HepG2 (cell line): ENCODE results near the gene LRRC25.

Experiments used
- ARNT ChIP-seq: fragments of 450-650 bp; IDR thresholded peaks from 2 replicates; pipeline ENCODE4 v1.6.1; 2017
- ELF1 ChIP-seq: sonication (generic); formaldehyde crosslinking; IDR thresholded peaks from 2 replicates; pipeline ENCODE4 v1.4.0; 2020; ENCODE audit warnings: missing genetic modification reagents
- EZH2 ChIP-seq: conservative IDR thresholded peaks from 2 replicates; pipeline ENCODE4 v1.6.1; 2012; ENCODE audit warnings: mild to moderate bottlenecking, low read depth, low read length, moderate library complexity
- HNF4A ChIP-seq: sonication (generic); formaldehyde crosslinking; IDR thresholded peaks from 2 replicates; pipeline ENCODE4 v1.4.0; 2020; ENCODE audit warnings: missing genetic modification reagents
- HNRNPUL1 ChIP-seq: fragments of 200-400 bp; formaldehyde crosslinking; IDR thresholded peaks from 2 replicates; pipeline ENCODE4 v1.6.1; 2017; ENCODE audit warnings: low read depth, mild to moderate bottlenecking, low read length, moderate library complexity
- IKZF4 ChIP-seq: sonication (generic); formaldehyde crosslinking; IDR thresholded peaks from 2 replicates; pipeline ENCODE4 v1.5.1; 2020; ENCODE audit warnings: borderline replicate concordance, mild to moderate bottlenecking, low read depth, missing genetic modification reagents; ENCODE audit errors: not compliant biosample characterization
- NFIC ChIP-seq: IDR thresholded peaks from 2 replicates; pipeline ENCODE4 v1.6.1; 2012; ENCODE audit warnings: mild to moderate bottlenecking, low read length, inconsistent platforms
- NR2C2 ChIP-seq: sonication (generic); formaldehyde crosslinking; IDR thresholded peaks from 2 replicates; pipeline ENCODE4 v1.4.0; 2020; ENCODE audit warnings: missing genetic modification reagents, mild to moderate bottlenecking, moderate library complexity, borderline replicate concordance
- NR2F2 ChIP-seq: IDR thresholded peaks from 2 replicates; pipeline ENCODE4 v1.6.1; 2012; ENCODE audit warnings: low read depth, inconsistent platforms, borderline replicate concordance
- PHB2 ChIP-seq: fragments of 450-650 bp; IDR thresholded peaks from 2 replicates; pipeline ENCODE4 v1.6.1; 2018; ENCODE audit not compliant: partially characterized antibody
- SP1 ChIP-seq, 2 experiments: fragments of 450-650 bp in 1 of 2; sonication (generic) in 1 of 2; formaldehyde crosslinking in 1 of 2; IDR thresholded peaks; 2 replicates each; pipeline versions ENCODE4 v1.4.0 to v1.6.1; 2016 to 2020; ENCODE audit warnings: missing genetic modification reagents in 1 of 2
- YY1 ChIP-seq: IDR thresholded peaks from 2 replicates; pipeline ENCODE4 v1.6.1; 2011; ENCODE audit warnings: low read length, low read depth, moderate library complexity, mild to moderate bottlenecking; ENCODE audit not compliant: insufficient read depth, insufficient replicate concordance
- ZNF292 ChIP-seq: sonication (generic); formaldehyde crosslinking; IDR thresholded peaks from 2 replicates; pipeline ENCODE4 v1.8.1; 2022; ENCODE audit warnings: mild to moderate bottlenecking, low read depth, missing genetic modification reagents, borderline replicate concordance

DNA sequence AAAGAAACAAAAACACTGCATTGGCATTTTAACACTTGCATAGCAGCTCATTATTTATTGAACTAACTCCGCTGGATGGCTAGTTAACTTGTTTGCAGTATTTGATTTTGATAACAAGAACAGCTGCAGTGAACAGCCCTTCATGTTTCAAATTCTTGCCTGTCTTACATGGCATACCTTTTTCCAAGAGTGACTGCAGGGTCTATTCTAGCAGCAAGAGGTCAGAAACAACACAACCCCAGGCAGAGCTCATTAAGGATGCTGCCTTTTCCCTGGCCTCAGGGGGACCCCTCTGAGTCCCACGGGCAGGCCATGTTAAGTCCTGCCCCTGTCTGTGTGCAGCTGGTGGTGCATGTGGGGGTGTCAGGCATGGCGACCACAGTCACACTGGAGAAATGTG is 40.4 kb downstream of the LRRC25 start:
- TF ChIP-seq IKZF4 (no peak), SP1 (IDR thresholded peaks at IDR 0.05) (no peak), SP1 (CRISPR knock-in tag; IDR thresholded peaks at IDR 0.05) (no peak), YY1 (no peak), HNRNPUL1 (no peak), ZNF292 (CRISPR knock-in tag) (no peak), PHB2 (no peak), ARNT (no peak), ELF1 (no peak), EZH2 (no peak), NR2F2 (no peak), HNF4A (CRISPR knock-in tag) (no peak), NFIC (no peak), NR2C2 (no peak)
